Dermis microvascular lymphatic vessel endothelial cell (primary cell): Measurements from ENCODE around the gene C5orf22. TPM values are rescaled to one million over a fixed set of nuclear protein-coding genes. Genes with fewer than 3 reads are reported as not detected.
"Not testable (repeated sequence)": the region's sequence is repeated elsewhere in the genome, so short reads cannot be mapped to it uniquely, and the experiment has no call there.

ENCODE experiments used
- DNase-seq, 2 donors: peaks; one replicate each; pipeline versions ENCODE4 v3.0.0 to v3.0.0-alpha.2; 2010; ENCODE audit warnings: low read depth in 2 of 2
- total RNA-seq: library from RNA; depleted of rRNA; stranded (reverse); fragments of >200 nt; gene quantifications from 2 replicates; pipeline ENCODE4 v1.2.1, GENCODE V29; 2014

Gene C5orf22
- total RNA-seq, 1 donor from 2014 or later: 10.9 TPM

DNA sequence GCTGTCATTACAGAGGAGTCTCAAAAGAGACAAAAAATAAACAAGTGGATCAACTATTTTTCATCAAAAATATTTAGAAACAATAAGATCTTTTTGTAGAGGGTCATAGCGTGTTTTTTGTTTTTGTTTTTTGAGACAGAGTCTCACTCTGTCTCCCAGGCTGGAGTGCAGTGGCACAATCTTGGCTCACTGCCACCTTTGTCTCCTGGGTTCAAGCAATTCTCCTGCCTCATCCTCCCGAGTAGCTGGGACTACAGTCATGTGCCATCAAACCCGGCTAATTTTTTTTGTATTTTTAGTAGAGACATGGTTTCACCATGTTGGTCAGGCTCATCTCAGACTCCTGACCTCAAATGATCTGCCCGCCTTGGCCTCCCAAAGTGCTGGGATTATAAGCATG is 70.2 kb downstream of the C5orf22 start:
- DNase-seq: not testable (repeated sequence)

- DNase-seq: no peak
Measured at GRCh38 chr5:31604240-31604639, 72.1 kb downstream of the C5orf22 start.

DNA sequence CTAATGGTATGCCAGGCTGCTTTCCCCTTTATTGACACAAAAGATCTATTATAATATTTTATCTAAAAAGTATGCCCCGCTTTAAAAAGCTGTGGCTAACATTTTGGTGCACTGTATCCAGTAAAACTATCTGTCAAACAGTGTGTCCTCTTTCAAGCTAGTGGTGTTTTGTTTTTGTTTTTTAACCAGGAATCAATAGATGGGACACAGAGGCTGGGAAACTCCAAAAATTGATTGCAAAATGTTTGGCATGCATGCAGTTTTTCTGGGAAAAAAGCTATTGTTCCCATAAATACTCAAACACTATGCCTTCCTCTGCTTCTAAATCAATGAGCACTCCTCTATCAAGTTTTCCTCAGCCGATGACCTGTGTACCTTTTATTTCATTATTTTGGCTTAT is 72.5 kb downstream of the C5orf22 start:
- no peak for DNase-seq

Other genes starting within 250 kb of the C5orf22 start
- gene DROSHA, start 208 bp upstream of the C5orf22 start, total RNA-seq: 32.1 and 41.8 TPM in 2 replicates
- 1.2 and 1.4 TPM in 2 replicates for gene PDZD2, start 106.8 kb downstream of the C5orf22 start, total RNA-seq